ENCODE data around the gene GPNMB. TPM values are rescaled to one million over a fixed set of nuclear protein-coding genes. Genes with fewer than 3 reads are reported as not detected.

GPNMB gene
- total RNA-seq, 2 donors from 2014 or later: 0.99 to 1.1 TPM

DNA sequence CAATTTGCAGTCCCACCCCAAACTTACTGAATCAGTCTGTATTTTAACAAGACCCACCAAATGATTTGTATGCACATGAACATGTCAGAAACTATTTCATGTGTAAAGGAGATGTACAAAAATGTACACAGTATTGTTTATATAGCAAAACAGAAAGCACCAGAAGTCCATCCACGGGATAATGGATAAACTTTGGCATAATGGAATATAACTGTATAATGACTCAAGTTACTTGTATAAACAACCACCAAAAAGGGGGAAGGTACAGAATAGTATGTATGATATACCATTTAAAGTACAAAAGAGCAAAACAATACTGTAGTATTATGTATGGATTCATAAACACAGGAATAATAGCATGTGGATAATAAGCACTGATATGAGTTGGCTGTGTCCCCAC, 42.3 kb upstream of the GPNMB start:
- no peaks in the 10 kb centered on the region for H3K9me3 ChIP-seq (ENCODE audit: control insufficient read depth, low read length)
- peaks cover 22% of the 10 kb centered on the region for H3K4me1 Mint-ChIP-seq
- DNase-seq: no peak
- peaks cover 1% of the 10 kb centered on the region for H3K9me3 Mint-ChIP-seq
- peaks cover 25% of the 10 kb centered on the region for H3K36me3 Mint-ChIP-seq (ENCODE audit: low read depth)
- no peak overlapping the region for H3K9ac ChIP-seq (ENCODE audit: extremely low read depth, low read length, poor library complexity, severe bottlenecking)
- no peak overlapping the region for H3K4me3 Mint-ChIP-seq
- peaks cover 33% of the 10 kb centered on the region for H3K27me3 ChIP-seq (ENCODE audit: control insufficient read depth, insufficient read depth, low read length, poor library complexity, severe bottlenecking)
- H3K27me3 Mint-ChIP-seq (ENCODE audit: insufficient read depth): peaks cover 3% of the 10 kb centered on the region
- no peak overlapping the region for H3K4me3 ChIP-seq (ENCODE audit: low read length)
- H3K27ac ChIP-seq (ENCODE audit: low read depth, low read length): no peak overlapping the region
- H3K27ac Mint-ChIP-seq: no peak overlapping the region
- no peaks in the 10 kb centered on the region for H3K4me1 ChIP-seq (ENCODE audit: control insufficient read depth, insufficient read depth, low read length)
- peaks cover 30% of the 10 kb centered on the region for H3K36me3 ChIP-seq (ENCODE audit: control insufficient read depth, insufficient read depth, low read length)
- WGBS, 2 experiments (ENCODE audit: insufficient coverage in 1 of 2, insufficient read length in 1 of 2): 86% methylated on average over 1 of the region's 1 CpG; no CpG with 5 or more reads in 1 of the 2 experiments
- TF ChIP-seq, protein P1, sequence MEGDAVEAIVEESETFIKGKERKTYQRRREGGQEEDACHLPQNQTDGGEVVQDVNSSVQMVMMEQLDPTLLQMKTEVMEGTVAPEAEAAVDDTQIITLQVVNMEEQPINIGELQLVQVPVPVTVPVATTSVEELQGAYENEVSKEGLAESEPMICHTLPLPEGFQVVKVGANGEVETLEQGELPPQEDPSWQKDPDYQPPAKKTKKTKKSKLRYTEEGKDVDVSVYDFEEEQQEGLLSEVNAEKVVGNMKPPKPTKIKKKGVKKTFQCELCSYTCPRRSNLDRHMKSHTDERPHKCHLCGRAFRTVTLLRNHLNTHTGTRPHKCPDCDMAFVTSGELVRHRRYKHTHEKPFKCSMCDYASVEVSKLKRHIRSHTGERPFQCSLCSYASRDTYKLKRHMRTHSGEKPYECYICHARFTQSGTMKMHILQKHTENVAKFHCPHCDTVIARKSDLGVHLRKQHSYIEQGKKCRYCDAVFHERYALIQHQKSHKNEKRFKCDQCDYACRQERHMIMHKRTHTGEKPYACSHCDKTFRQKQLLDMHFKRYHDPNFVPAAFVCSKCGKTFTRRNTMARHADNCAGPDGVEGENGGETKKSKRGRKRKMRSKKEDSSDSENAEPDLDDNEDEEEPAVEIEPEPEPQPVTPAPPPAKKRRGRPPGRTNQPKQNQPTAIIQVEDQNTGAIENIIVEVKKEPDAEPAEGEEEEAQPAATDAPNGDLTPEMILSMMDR (conservative IDR thresholded peaks at IDR 0.05): no peak

DNA sequence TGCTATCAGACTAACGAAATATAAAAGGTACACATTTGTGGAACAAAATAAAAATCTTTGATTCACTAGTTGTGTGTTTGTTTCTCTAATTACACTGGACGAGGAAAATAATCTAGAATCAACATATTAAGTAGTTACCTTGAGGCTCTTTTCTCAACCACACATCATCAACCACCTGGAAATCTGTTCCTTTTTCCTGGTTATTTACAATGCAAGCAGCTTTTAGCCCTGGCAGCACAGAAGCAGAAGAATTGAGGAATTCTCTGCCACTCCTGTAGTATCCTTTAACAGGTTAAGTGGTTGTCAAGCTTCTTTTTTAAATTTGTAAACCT, 41.0 kb upstream of the GPNMB start:
- no peak for DNase-seq
- Mint-ChIP-seq H3K4me1 (peaks cover 22% of the 10 kb centered on the region), H3K36me3 (ENCODE audit: low read depth) (peaks cover 13% of the 10 kb centered on the region), H3K9me3 (peaks cover 1% of the 10 kb centered on the region), H3K27ac (peak overlapping the region; percentile 71), H3K27me3 (ENCODE audit: insufficient read depth) (peaks cover 3% of the 10 kb centered on the region), H3K4me3 (peak overlapping the region; percentile 56)
- Histone ChIP-seq H3K36me3 (ENCODE audit: control insufficient read depth, insufficient read depth, low read length) (peaks cover 17% of the 10 kb centered on the region), H3K4me1 (ENCODE audit: control insufficient read depth, insufficient read depth, low read length) (no peaks in the 10 kb centered on the region), H3K4me3 (ENCODE audit: low read length) (no peak overlapping the region), H3K9me3 (ENCODE audit: control insufficient read depth, low read length) (no peaks in the 10 kb centered on the region), H3K27me3 (ENCODE audit: control insufficient read depth, insufficient read depth, low read length, poor library complexity, severe bottlenecking) (peaks cover 37% of the 10 kb centered on the region), H3K9ac (ENCODE audit: extremely low read depth, low read length, poor library complexity, severe bottlenecking) (no peak overlapping the region), H3K27ac (ENCODE audit: low read depth, low read length) (no peak overlapping the region)
- TF ChIP-seq, protein P1 (conservative IDR thresholded peaks at IDR 0.05): no peak
- 83 to 88% methylated on average over 1 to 2 of the region's 2 CpGs for WGBS, 2 experiments (ENCODE audit: insufficient coverage in 1 of 2, insufficient read length in 1 of 2)

DNA sequence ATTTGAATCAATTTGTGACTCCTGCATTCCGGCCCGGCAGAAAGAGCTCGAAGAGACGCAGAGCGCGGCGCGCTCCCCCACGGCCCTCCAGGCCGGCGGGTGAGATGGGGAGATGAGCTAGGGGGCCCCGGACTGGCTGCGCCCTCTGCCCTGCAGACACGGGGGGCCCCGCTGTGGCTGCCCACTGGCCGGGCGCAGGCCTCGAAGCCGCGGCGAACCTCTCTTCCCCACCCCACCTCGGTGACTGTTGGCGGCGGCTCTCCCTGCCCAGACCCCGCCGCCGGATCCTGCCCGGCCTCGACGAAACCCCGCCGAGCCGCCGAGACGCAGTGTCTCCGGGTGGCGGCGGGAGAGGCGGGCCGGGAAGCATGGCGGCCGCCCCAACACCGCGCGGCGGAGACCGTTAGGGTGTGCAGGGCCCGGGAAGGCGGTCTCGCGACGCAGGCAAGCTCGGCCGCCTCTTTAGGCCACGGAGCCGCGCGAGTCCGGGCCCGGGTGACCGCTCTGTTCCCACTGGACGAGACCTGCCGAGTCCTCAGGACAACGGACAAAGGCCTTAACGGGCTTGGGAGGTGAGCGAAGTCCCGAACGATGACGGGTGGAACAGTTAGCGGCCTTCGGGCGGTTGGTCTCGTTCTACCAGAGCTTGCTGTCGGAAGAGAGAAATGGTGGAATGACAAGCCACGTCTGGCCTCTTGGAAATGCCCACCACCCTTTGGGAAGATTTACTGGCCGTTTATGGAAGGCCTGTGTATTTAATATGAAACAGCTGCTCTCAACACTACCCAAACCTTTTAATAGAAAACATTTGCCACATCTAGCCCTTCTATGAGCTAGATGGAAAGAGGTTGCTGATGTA, 40.4 kb upstream of the GPNMB start:
- H3K27me3 ChIP-seq (ENCODE audit: control insufficient read depth, insufficient read depth, low read length, poor library complexity, severe bottlenecking): peaks cover 41% of the 10 kb centered on the region
- peaks cover 11% of the 10 kb centered on the region for H3K36me3 ChIP-seq (ENCODE audit: control insufficient read depth, insufficient read depth, low read length)
- H3K27ac ChIP-seq (ENCODE audit: low read depth, low read length): no peak overlapping the region
- WGBS, 2 experiments (ENCODE audit: insufficient coverage in 1 of 2, insufficient read length in 1 of 2): 96% methylated on average over 50 to 76 of the region's 76 CpGs
- H3K27me3 Mint-ChIP-seq (ENCODE audit: insufficient read depth): peaks cover 6% of the 10 kb centered on the region
- DNase-seq: no peak
- peaks cover 22% of the 10 kb centered on the region for H3K4me1 Mint-ChIP-seq
- no peak overlapping the region for H3K4me3 ChIP-seq (ENCODE audit: low read length)
- no peak overlapping the region for H3K9ac ChIP-seq (ENCODE audit: extremely low read depth, low read length, poor library complexity, severe bottlenecking)
- TF ChIP-seq, protein P1 (conservative IDR thresholded peaks at IDR 0.05): no peak
- peaks cover 9% of the 10 kb centered on the region for H3K36me3 Mint-ChIP-seq (ENCODE audit: low read depth)
- H3K27ac Mint-ChIP-seq: peak overlapping the region; percentile 82
- no peaks in the 10 kb centered on the region for H3K9me3 ChIP-seq (ENCODE audit: control insufficient read depth, low read length)
- peaks cover 1% of the 10 kb centered on the region for H3K9me3 Mint-ChIP-seq
- H3K4me3 Mint-ChIP-seq: peak overlapping the region; percentile 56
- H3K4me1 ChIP-seq (ENCODE audit: control insufficient read depth, insufficient read depth, low read length): no peaks in the 10 kb centered on the region
